Measurements from ENCODE around the gene IGSF8. TPM values are rescaled to one million over a fixed set of nuclear protein-coding genes. Genes with fewer than 3 reads are reported as not detected.

IGSF8 gene
- total and polyA plus RNA-seq, 3 experiments from 2014 or later = 39.5 to 59.2 (median 42.7) TPM

DNA sequence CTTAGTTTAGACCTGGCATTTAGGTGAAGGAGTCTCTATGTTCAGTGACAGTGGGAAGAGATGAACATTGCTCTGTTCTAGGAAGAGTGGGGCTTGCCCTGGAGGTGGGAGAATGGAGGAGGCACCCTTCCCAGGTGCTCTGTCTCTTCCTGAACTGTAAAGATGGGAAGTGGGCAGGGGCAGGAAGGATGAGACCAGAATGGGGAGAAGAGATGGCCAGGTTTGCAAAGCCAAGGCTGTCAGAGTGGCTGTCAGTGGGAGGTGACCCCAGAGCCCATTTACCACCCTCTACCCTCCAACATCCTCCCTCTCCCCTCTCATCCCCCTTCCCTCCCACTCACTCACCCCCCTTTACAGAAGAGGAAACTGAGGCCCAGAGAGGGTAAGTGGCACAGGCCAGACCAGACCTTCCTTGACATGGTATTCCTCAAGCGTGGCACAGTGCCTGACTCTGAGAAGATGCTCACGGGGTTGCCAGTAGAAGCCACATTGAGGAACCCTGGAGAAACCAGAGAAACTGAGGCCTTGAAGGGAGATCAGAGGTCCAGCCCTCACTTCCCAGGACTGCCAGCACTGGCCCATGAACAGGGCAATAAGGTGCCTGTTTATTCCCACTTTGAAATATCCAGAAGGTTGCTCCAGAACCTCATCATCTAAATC lies 1.4 kb upstream of the IGSF8 start:
- CTCF ChIA-PET = interaction anchor here (1.4 to 7.4 kb wide), 5 partner anchors 14 to 192 kb away, joined by 3 to 81 read pairs (median 71); no protein-coding TSS in a partner anchor
- POLR2A ChIA-PET = interaction anchor here (1.4 to 1.5 kb wide), 2 partner anchors 53 to 185 kb away, joined by 4 to 7 read pairs; partner anchors contain the start of gene PEX19
- Mint-ChIP-seq H3K27ac (peak overlapping the region; percentile 79 to 99 (median 96)), H3K27me3 (peaks cover 0 to 2% of the 10 kb centered on the region in 2 donors), H3K4me1 (peaks cover 45 to 74% (median 47%) of the 10 kb centered on the region in 3 donors), H3K4me3 (peak overlapping the region in 6 of 7 donors; percentile 76 to 90 (median 80)), H3K9me3 (no peaks in the 10 kb centered on the region), H3K36me3 (peaks cover 0 to 14% (median 3%) of the 10 kb centered on the region in 3 donors)
- Histone ChIP-seq H3K36me3 (ENCODE audit: insufficient read depth, low read length) (no peaks in the 10 kb centered on the region), H3K9me3 (ENCODE audit: low read length) (no peaks in the 10 kb centered on the region), H3K4me3 (ENCODE audit: low read length) (no peak overlapping the region), H3K4me1 (ENCODE audit: insufficient read depth, low read length) (peaks cover 54% of the 10 kb centered on the region), H3K27ac (ENCODE audit: low read depth, low read length) (peak overlapping the region; percentile 79), H3K27me3 (ENCODE audit: insufficient read depth, low read length, poor library complexity, severe bottlenecking) (no peaks in the 10 kb centered on the region)
- no peak for DNase-seq

- Histone ChIP-seq H3K9me3 (ENCODE audit: low read length) (no peaks in the 10 kb centered on the region), H3K27ac (ENCODE audit: low read depth, low read length) (peak overlapping the region; percentile 79), H3K4me3 (ENCODE audit: low read length) (peak overlapping the region; percentile 63), H3K4me1 (ENCODE audit: insufficient read depth, low read length) (peaks cover 54% of the 10 kb centered on the region), H3K27me3 (ENCODE audit: insufficient read depth, low read length, poor library complexity, severe bottlenecking) (no peaks in the 10 kb centered on the region), H3K36me3 (ENCODE audit: insufficient read depth, low read length) (peaks cover 6% of the 10 kb centered on the region)
- peak overlapping the region; percentile 76 to 91 (median 81) for H3K4me3 Mint-ChIP-seq
- peaks cover 0 to 2% of the 10 kb centered on the region in 2 donors for H3K27me3 Mint-ChIP-seq
- DNase-seq = peak; percentile 94 to 99 (median 97)
- H3K4me1 Mint-ChIP-seq = peaks cover 49 to 82% (median 52%) of the 10 kb centered on the region in 3 donors
- peaks cover 0 to 22% (median 3%) of the 10 kb centered on the region in 3 donors for H3K36me3 Mint-ChIP-seq
- ChIA-PET CTCF (interaction anchor here (1.1 to 6.8 kb wide), 4 partner anchors 14 to 278 kb away, joined by 3 to 81 read pairs (median 5); no protein-coding TSS in a partner anchor), POLR2A (interaction anchor here (0.5 to 2.2 kb wide), 8 partner anchors 13 to 1126 kb away, joined by 3 to 12 read pairs (median 6); partner anchors contain the start of genes DCAF8, PEX19 and PIGM)
- peak overlapping the region; percentile 79 to 99 (median 96) for H3K27ac Mint-ChIP-seq
- no peaks in the 10 kb centered on the region for H3K9me3 Mint-ChIP-seq
Measured at GRCh38 chr1:160098852-160099561, 588 bp upstream of the IGSF8 start.

- H3K27me3 Mint-ChIP-seq = peaks cover 0 to 2% of the 10 kb centered on the region in 2 donors
- peak overlapping the region; percentile 89 to 93 (median 91) for H3K4me3 Mint-ChIP-seq
- peaks cover 45 to 80% (median 52%) of the 10 kb centered on the region in 3 donors for H3K4me1 Mint-ChIP-seq
- H3K9me3 Mint-ChIP-seq = no peaks in the 10 kb centered on the region
- peak in 2 of 5 donors; percentile 21 to 46 for DNase-seq
- peak overlapping the region; percentile 77 for H3K27ac ChIP-seq (ENCODE audit: low read depth, low read length)
- peaks cover 9% of the 10 kb centered on the region for H3K36me3 ChIP-seq (ENCODE audit: insufficient read depth, low read length)
- H3K36me3 Mint-ChIP-seq = peaks cover 0 to 38% (median 3%) of the 10 kb centered on the region in 3 donors
- no peaks in the 10 kb centered on the region for H3K9me3 ChIP-seq (ENCODE audit: low read length)
- no peaks in the 10 kb centered on the region for H3K27me3 ChIP-seq (ENCODE audit: insufficient read depth, low read length, poor library complexity, severe bottlenecking)
- H3K27ac Mint-ChIP-seq = peak overlapping the region; percentile 13 to 97 (median 91)
- ChIA-PET CTCF (interaction anchor here (1.2 to 6.8 kb wide), 4 partner anchors 8 to 194 kb away, joined by 4 to 81 read pairs (median 5); no protein-coding TSS in a partner anchor), POLR2A (interaction anchor here (0.9 to 2.2 kb wide), 5 partner anchors 10 to 165 kb away, joined by 3 to 12 read pairs (median 6); partner anchors contain the start of genes DCAF8, KCNJ9 and PIGM)
- H3K4me3 ChIP-seq (ENCODE audit: low read length) = peak overlapping the region; percentile 89
- H3K4me1 ChIP-seq (ENCODE audit: insufficient read depth, low read length) = peaks cover 59% of the 10 kb centered on the region
Measured at GRCh38 chr1:160097151-160097910, 1.1 kb downstream of the IGSF8 start.

DNA sequence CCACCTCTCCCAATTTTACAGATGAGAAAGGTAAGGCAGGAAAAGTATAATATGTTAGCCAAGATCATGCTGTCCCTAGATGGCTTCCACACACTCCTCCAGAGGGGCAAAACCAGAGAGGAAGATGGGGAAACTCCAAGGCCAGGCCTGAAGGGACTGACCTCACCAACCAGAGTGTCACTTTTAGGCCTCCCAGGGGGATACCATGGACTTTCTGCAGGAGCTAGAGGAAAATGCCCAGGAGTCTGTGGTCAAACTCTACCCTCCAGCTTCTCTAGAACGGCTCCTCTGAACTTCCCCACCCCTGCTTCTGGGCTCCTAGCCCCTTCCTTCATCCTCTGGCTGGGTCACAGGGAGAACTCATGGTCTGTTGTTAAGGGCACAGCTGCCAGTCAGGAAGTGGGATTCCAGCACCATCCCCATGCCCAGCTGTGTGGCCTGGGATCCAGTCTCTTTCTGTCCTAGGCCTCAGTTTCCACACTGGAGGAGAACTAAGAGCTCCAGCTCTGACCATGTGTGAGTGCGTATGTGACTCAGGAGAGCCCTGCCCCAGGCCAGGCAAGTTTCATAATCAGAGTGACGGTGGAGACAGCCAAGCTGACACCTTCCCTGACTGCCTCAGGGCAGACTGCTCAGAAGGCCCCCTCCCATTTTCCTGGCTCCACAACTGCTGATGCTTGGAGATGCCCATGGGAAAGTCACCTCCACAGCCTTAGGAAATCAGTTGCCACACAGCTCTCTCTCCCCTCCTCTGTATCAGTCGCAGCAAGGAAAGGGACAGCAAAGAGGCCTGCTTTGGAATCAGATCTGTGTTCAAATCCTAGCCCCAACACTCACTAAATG lies 1.9 kb downstream of the IGSF8 start:
- Mint-ChIP-seq H3K4me1 (peaks cover 43 to 72% (median 50%) of the 10 kb centered on the region in 3 donors), H3K36me3 (peaks cover 0 to 46% (median 3%) of the 10 kb centered on the region in 3 donors), H3K27ac (peak overlapping the region; percentile 23 to 95 (median 86)), H3K27me3 (peaks cover 0 to 2% of the 10 kb centered on the region in 2 donors), H3K4me3 (peak overlapping the region; percentile 89 to 93 (median 91)), H3K9me3 (no peaks in the 10 kb centered on the region)
- Histone ChIP-seq H3K36me3 (ENCODE audit: insufficient read depth, low read length) (peaks cover 9% of the 10 kb centered on the region), H3K27me3 (ENCODE audit: insufficient read depth, low read length, poor library complexity, severe bottlenecking) (no peaks in the 10 kb centered on the region), H3K4me1 (ENCODE audit: insufficient read depth, low read length) (peaks cover 53% of the 10 kb centered on the region), H3K9me3 (ENCODE audit: low read length) (no peaks in the 10 kb centered on the region), H3K4me3 (ENCODE audit: low read length) (peak overlapping the region; percentile 89), H3K27ac (ENCODE audit: low read depth, low read length) (no peak overlapping the region)
- ChIA-PET CTCF (interaction anchor here (1.0 to 6.8 kb wide), 2 partner anchors 9 to 11 kb away, joined by 3 to 81 read pairs; no protein-coding TSS in a partner anchor), POLR2A (no interaction called here)
- DNase-seq = peak in 1 of 5 donors; percentile 35

- no peaks in the 10 kb centered on the region for H3K9me3 Mint-ChIP-seq
- H3K27me3 Mint-ChIP-seq = no peaks in the 10 kb centered on the region
- peaks cover 9% of the 10 kb centered on the region for H3K36me3 ChIP-seq (ENCODE audit: insufficient read depth, low read length)
- CTCF ChIA-PET = interaction anchor here (0.9 to 6.8 kb wide), 3 partner anchors 10 to 17 kb away, joined by 3 to 81 read pairs (median 3); no protein-coding TSS in a partner anchor
- peak overlapping the region in 6 of 8 donors; percentile 22 to 89 (median 67) for H3K27ac Mint-ChIP-seq
- no peaks in the 10 kb centered on the region for H3K9me3 ChIP-seq (ENCODE audit: low read length)
- H3K27ac ChIP-seq (ENCODE audit: low read depth, low read length) = no peak overlapping the region
- no peaks in the 10 kb centered on the region for H3K27me3 ChIP-seq (ENCODE audit: insufficient read depth, low read length, poor library complexity, severe bottlenecking)
- peaks cover 0 to 55% (median 3%) of the 10 kb centered on the region in 3 donors for H3K36me3 Mint-ChIP-seq
- H3K4me3 ChIP-seq (ENCODE audit: low read length) = no peak overlapping the region
- POLR2A ChIA-PET = no interaction called here
- peak overlapping the region; percentile 37 to 91 (median 89) for H3K4me3 Mint-ChIP-seq
- H3K4me1 Mint-ChIP-seq = peaks cover 37 to 63% (median 43%) of the 10 kb centered on the region in 3 donors
- peak in 1 of 5 donors; percentile 25 for DNase-seq
- H3K4me1 ChIP-seq (ENCODE audit: insufficient read depth, low read length) = peaks cover 44% of the 10 kb centered on the region
Measured at GRCh38 chr1:160095382-160096105, 2.9 kb downstream of the IGSF8 start.

DNA sequence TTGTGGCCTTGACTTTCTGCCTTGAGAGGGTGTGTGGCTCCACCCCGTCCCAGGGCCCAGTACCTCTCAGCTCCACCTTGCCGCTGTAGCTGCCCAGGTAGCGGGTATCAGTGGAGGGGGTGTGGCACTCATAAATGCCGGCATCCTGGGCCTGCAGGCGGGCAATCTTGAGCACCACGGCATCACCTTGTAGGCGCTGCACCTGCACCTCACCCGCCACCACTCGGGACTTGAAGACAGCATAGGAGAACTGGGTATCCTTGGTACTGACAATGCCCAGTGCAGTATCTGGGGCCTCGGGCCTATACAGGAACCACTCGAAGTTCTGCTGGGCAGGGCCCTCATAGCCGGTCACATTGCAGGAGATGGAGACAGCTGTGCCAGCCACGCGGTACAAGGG lies 3.6 kb downstream of the IGSF8 start:
- Mint-ChIP-seq H3K9me3 (no peaks in the 10 kb centered on the region), H3K27me3 (no peaks in the 10 kb centered on the region), H3K36me3 (peaks cover 0 to 63% (median 3%) of the 10 kb centered on the region in 3 donors), H3K4me1 (peaks cover 35 to 58% (median 37%) of the 10 kb centered on the region in 3 donors), H3K4me3 (no peak overlapping the region), H3K27ac (no peak overlapping the region)
- H3K27me3 ChIP-seq (ENCODE audit: insufficient read depth, low read length, poor library complexity, severe bottlenecking) = no peaks in the 10 kb centered on the region
- CTCF ChIA-PET = interaction anchor here (2.9 to 6.8 kb wide), 2 partner anchors 9 to 17 kb away, joined by 7 to 81 read pairs; no protein-coding TSS in a partner anchor
- peaks cover 40% of the 10 kb centered on the region for H3K4me1 ChIP-seq (ENCODE audit: insufficient read depth, low read length)
- H3K36me3 ChIP-seq (ENCODE audit: insufficient read depth, low read length) = peaks cover 9% of the 10 kb centered on the region
- POLR2A ChIA-PET = no interaction called here
- H3K4me3 ChIP-seq (ENCODE audit: low read length) = no peak overlapping the region
- no peak overlapping the region for H3K27ac ChIP-seq (ENCODE audit: low read depth, low read length)
- no peak for DNase-seq
- no peaks in the 10 kb centered on the region for H3K9me3 ChIP-seq (ENCODE audit: low read length)

All from CD8-positive, alpha-beta memory T cell (primary cell).